Activated CD8-positive, alpha-beta T cell treated with anti-CD3 and anti-CD28 coated beads for 36 hours (primary cell): Measurements from ENCODE around the gene MPND. TPM values are rescaled to one million over a fixed set of nuclear protein-coding genes. Genes with fewer than 3 reads are reported as not detected.

Experiments used
- ATAC-seq: fragments of 200-7000 bp; cut with Tn5 transposase; one replicate; pipeline ENCODE4 v1.10.0; 2021; ENCODE audit warnings: mild to moderate bottlenecking, moderate library complexity
- CTCF ChIA-PET: fragments of 350-600 bp; sonication (Branson Sonifier 250); formaldehyde crosslinking; loops from one replicate; lab custom pipeline; 2021; ENCODE audit warnings: antibody characterized with exemption; lab: Charles Lee
- POLR2A ChIA-PET: fragments of 350-600 bp; sonication (Branson Sonifier 250); formaldehyde crosslinking; loops from one replicate; lab custom pipeline; 2021; ENCODE audit warnings: antibody characterized with exemption; lab: Charles Lee
- DNase-seq: peaks from one replicate; pipeline ENCODE4 v3.0.0-alpha.2; 2020
- H3K27ac Mint-ChIP-seq: one replicate; pipeline ENCODE4 v1.8.0; 2021; ENCODE audit warnings: mild to moderate bottlenecking, mixed read lengths
- H3K27me3 Mint-ChIP-seq: one replicate; pipeline ENCODE4 v1.8.0; 2021; ENCODE audit warnings: mixed read lengths
- H3K36me3 Mint-ChIP-seq: one replicate; pipeline ENCODE4 v1.8.0; 2021; ENCODE audit warnings: low read depth, mixed read lengths
- H3K4me1 Mint-ChIP-seq: one replicate; pipeline ENCODE4 v1.8.0; 2021; ENCODE audit warnings: low read depth, mixed read lengths
- H3K4me3 Mint-ChIP-seq: one replicate; pipeline ENCODE4 v1.8.0; 2021; ENCODE audit warnings: mild to moderate bottlenecking, moderate library complexity, mixed read lengths
- H3K9me3 Mint-ChIP-seq: one replicate; pipeline ENCODE4 v1.8.0; 2021; ENCODE audit warnings: mixed read lengths
- CTCF ChIP-seq: fragments of 200-600 bp; IDR thresholded peaks from one replicate; pipeline ENCODE4 v1.8.0; 2022; ENCODE audit warnings: antibody characterized with exemption, mild to moderate bottlenecking
- intact Hi-C: fragments of 100-400 bp; cut with micrococcal nuclease; formaldehyde crosslinking; loops from one replicate; pipeline ENCODE4 v1.10.0; 2022
- total RNA-seq, 2 experiments: library from RNA; stranded (reverse); gene quantifications; one replicate each; pipeline ENCODE4 v1.2.3, GENCODE V29; 2021

MPND gene
- total RNA-seq, 2 experiments from 2014 or later = 15.5 to 16.6 TPM

DNA sequence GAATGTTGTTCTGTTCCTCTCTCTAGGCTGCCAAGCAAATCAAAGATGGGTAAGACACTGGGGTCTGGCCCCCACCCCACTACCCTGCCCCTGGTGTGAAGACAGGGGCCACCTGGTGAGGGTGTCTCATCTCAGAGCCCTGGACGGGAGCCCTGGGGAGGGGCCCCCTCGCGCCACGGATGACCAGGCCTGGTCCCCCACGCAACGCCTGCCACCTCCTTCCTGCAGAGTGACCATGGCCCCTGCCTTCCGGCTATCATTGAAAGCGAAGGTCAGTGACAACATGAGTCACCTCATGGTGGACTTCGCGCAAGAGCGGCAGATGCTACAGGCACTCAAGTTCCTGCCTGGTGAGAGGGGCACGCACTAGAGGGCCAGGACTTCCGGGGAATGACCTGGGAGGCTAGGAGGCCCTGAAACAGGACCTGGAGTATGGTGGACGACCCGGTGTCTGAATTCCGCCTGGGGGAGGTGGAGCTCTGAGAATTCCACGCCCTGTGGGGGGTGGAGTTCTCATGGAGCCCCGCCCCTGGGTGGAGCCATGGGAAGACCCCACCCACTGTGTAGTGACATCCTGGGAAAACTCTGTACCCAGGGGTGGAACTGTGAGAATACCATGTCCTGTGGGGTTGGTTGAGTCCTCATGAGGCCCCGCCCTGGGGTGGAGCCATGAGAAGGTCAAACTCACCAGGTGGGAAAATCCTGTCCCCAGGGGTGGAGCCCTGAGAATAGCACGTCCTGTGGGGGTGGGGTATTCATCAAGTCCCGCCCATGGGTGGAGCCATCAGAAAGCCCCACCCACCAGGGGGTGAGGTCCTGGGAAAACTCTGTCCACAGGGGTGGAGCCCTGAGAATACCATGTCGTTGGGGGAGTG, 32.9 kb upstream of the MPND start:
- POLR2A ChIA-PET = no interaction called here
- H3K4me3 Mint-ChIP-seq = no peak overlapping the region
- CTCF ChIA-PET = no interaction called here
- H3K27me3 Mint-ChIP-seq = no peaks in the 10 kb centered on the region
- peak; percentile 87 for ATAC-seq
- no peak for TF ChIP-seq CTCF
- peaks cover 3% of the 10 kb centered on the region for H3K36me3 Mint-ChIP-seq
- H3K9me3 Mint-ChIP-seq = no peaks in the 10 kb centered on the region
- no peaks in the 10 kb centered on the region for H3K4me1 Mint-ChIP-seq
- no peak overlapping the region for H3K27ac Mint-ChIP-seq
- DNase-seq = peak; percentile 44
- intact Hi-C loops = no loop called here

DNA sequence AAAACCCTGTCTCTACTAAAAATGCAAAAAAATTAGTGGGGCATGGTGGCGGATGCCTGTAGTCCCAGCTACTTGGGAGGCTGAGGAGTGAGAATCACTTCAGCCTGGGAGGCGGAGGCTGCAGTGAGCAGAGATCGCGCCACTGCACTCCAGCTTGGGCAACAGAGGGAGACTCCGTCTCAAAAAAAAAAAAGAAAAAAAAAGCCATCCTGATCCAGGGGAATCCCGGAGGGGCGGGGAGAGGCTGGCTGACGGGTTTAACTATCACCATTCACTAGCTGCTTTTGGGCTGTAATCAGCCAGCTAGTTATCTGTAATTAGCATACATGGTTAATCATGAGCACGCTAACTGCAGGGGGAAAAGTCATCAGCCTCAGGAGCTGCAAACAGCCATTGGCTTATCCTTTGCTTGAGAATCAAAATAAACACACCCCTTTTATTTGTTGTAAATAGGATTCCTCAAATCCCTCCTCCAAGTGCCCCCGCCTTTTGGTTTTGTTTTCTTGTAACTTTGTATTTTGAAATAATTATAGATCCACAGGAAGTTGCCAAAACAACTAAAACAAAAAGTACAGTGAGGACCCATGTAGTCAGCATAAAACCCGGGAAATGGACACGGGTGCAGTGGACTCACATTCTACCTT, 29.4 kb upstream of the MPND start:
- no peak overlapping the region for H3K27ac Mint-ChIP-seq
- DNase-seq (no peak), ATAC-seq (no peak)
- H3K36me3 Mint-ChIP-seq = peaks cover 5% of the 10 kb centered on the region
- no peak overlapping the region for H3K4me3 Mint-ChIP-seq
- TF ChIP-seq CTCF = no peak
- intact Hi-C loops = no loop called here
- no peaks in the 10 kb centered on the region for H3K4me1 Mint-ChIP-seq
- POLR2A ChIA-PET = interaction anchor here (1.4 kb wide), 1 partner anchor 10 kb away, joined by 3 read pairs; the partner anchor contains the start of gene FSD1
- CTCF ChIA-PET = no interaction called here
- H3K9me3 Mint-ChIP-seq = peaks cover 3% of the 10 kb centered on the region
- no peaks in the 10 kb centered on the region for H3K27me3 Mint-ChIP-seq

GRCh38 chr19:4316956-4317355, 26.4 kb upstream of the MPND start:
- Mint-ChIP-seq H3K4me1 (no peaks in the 10 kb centered on the region), H3K4me3 (no peak overlapping the region)
- intact Hi-C loops = no loop called here

DNA sequence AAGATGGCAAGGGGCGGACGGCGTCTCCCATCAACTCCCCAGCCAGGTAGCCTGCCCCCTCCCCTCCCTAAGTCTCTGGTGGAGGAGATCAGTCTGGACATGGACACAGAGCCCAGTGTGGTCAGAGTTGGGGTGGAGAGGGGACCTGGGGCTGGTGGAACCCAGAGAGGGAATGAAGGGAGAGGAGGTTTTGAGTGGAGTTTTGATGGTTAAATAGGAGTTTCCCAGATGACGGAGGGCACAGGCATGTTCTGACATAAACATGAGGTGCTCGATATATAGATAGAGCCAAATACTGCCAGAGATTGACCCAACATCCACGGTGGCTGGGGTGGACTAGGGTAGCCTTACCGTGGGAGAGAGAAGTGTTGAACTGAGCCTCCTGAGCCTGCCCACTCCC, 24.9 kb upstream of the MPND start:
- Mint-ChIP-seq H3K4me3 (no peak overlapping the region), H3K27me3 (no peaks in the 10 kb centered on the region), H3K9me3 (peaks cover 16% of the 10 kb centered on the region), H3K27ac (no peak overlapping the region), H3K36me3 (peaks cover 13% of the 10 kb centered on the region), H3K4me1 (no peaks in the 10 kb centered on the region)
- ChIA-PET CTCF (interaction anchor here (1.1 to 2.3 kb wide), 3 partner anchors 34 to 62 kb away, joined by 3 to 8 read pairs (median 4); no protein-coding TSS in a partner anchor), POLR2A (interaction anchor here (1.0 to 2.3 kb wide), 3 partner anchors 16 to 25 kb away, joined by 3 to 8 read pairs (median 3); partner anchors contain the start of gene MPND)
- no peak for ATAC-seq
- no peak for TF ChIP-seq CTCF
- no peak for DNase-seq
- intact Hi-C loops = no loop called here

More at GRCh38 chr19:4316956-4317355, 26.4 kb upstream of the MPND start:
- peaks cover 13% of the 10 kb centered on the region for H3K9me3 Mint-ChIP-seq
- ChIA-PET POLR2A (no interaction called here), CTCF (interaction anchor here (1.4 kb wide), 1 partner anchor 50 kb away, joined by 5 read pairs; no protein-coding TSS in a partner anchor)
- peaks cover 13% of the 10 kb centered on the region for H3K36me3 Mint-ChIP-seq
- no peak for TF ChIP-seq CTCF
- ATAC-seq (no peak), DNase-seq (no peak)
- no peaks in the 10 kb centered on the region for H3K27me3 Mint-ChIP-seq
- H3K27ac Mint-ChIP-seq = no peak overlapping the region
